Sigmoid colon (tissue), 4 donors: Measurements from ENCODE around the gene NCSTN.

ENCODE experiments used
- EP300 ChIP-seq, 4 donors: sonication (generic); formaldehyde crosslinking; IDR thresholded peaks; one replicate each; pipeline ENCODE4 v1.6.1; 2017; ENCODE audit warnings: antibody characterized with exemption in 4 of 4
- POLR2A ChIP-seq, 2 donors: fragments of 450-650 bp; IDR thresholded peaks; one replicate each; pipeline ENCODE4 v1.6.1; 2016; ENCODE audit warnings: antibody characterized with exemption in 2 of 2, mild to moderate bottlenecking in 2 of 2, moderate library complexity in 2 of 2
- POLR2AphosphoS5 ChIP-seq, 4 donors: sonication (generic); formaldehyde crosslinking; IDR thresholded peaks; one replicate each; pipeline ENCODE4 v1.6.1; 2017; ENCODE audit warnings: antibody characterized with exemption in 4 of 4
- TF ChIP-seq, protein P1 (sequence below), 4 experiments: fragments of 450-650 bp in 3 of 4; fragments of 200-600 bp in 1 of 4; IDR thresholded peaks; one replicate each; pipeline ENCODE4 v1.5.1; 2016 to 2019; ENCODE audit warnings: antibody characterized with exemption in 4 of 4, mild to moderate bottlenecking in 3 of 4, moderate library complexity in 2 of 4

DNA sequence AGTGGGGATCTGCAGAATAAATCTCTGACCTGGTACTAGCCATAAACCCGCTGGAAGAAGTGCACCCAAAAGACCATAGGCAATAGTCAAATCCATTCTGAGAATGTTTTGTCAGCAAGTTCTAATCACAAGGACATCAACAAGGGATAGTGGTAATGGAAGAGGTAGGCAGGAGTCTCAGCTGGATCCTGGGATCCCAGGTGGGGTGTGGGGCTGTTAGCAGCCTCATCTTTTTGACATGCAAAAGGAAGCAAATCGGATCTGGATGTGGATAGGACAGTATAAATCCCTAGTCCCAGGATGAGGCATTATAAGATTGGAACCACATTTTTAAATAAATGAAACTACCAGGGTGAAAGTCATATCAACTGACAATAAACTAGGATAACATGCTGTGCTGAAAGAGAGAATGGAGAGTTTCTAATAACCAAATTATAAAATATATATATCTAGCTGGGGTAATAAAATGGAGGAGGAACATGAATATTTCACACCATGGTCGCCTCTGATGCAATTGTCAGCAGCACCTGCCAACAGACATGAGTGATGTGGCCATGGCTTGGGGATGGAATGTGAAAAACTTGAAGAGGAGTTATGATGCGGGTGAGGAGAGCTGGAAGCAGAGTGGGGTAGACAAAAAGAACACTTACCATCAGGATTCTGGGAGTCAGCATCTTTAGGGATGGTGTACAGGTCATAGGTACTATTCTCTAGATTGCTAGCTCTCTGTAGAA is 34.6 kb upstream of the NCSTN start:
- TF ChIP-seq, protein P1, sequence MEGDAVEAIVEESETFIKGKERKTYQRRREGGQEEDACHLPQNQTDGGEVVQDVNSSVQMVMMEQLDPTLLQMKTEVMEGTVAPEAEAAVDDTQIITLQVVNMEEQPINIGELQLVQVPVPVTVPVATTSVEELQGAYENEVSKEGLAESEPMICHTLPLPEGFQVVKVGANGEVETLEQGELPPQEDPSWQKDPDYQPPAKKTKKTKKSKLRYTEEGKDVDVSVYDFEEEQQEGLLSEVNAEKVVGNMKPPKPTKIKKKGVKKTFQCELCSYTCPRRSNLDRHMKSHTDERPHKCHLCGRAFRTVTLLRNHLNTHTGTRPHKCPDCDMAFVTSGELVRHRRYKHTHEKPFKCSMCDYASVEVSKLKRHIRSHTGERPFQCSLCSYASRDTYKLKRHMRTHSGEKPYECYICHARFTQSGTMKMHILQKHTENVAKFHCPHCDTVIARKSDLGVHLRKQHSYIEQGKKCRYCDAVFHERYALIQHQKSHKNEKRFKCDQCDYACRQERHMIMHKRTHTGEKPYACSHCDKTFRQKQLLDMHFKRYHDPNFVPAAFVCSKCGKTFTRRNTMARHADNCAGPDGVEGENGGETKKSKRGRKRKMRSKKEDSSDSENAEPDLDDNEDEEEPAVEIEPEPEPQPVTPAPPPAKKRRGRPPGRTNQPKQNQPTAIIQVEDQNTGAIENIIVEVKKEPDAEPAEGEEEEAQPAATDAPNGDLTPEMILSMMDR (IDR thresholded peaks at IDR 0.05): no peak
- TF ChIP-seq EP300 (IDR thresholded peaks at IDR 0.05) (no peak), POLR2A (IDR thresholded peaks at IDR 0.05) (no peak), POLR2AphosphoS5 (IDR thresholded peaks at IDR 0.05) (no peak)
